HCT116 (cell line): ENCODE measurements around the gene METTL21C.

Source experiments
- CEBPB ChIP-seq: IDR thresholded peaks from 2 replicates; pipeline ENCODE4 v1.6.1; 2012; ENCODE audit warnings: low read depth
- POLR2A ChIP-seq: IDR thresholded peaks from 2 replicates; pipeline ENCODE4 v1.7.0; 2011; ENCODE audit warnings: borderline replicate concordance; ENCODE audit not compliant: insufficient read depth, insufficient read length; ENCODE audit errors: extremely low read depth
- TF ChIP-seq, protein P1 (sequence below), 3 experiments: fragments of 200-600 bp in 1 of 3; sonication (generic) in 1 of 3; IDR thresholded peaks in 2 of 3; conservative IDR thresholded peaks in 1 of 3; 2 replicates each; pipeline ENCODE4 v1.5.1; 2012 to 2017; ENCODE audit warnings: low read depth in 2 of 3, low read length in 2 of 3, antibody characterized with exemption in 1 of 3, borderline replicate concordance in 1 of 3, control low read depth in 1 of 3, mild to moderate bottlenecking in 1 of 3, mixed read lengths in 1 of 3, mixed run types in 1 of 3, moderate library complexity in 1 of 3; ENCODE audit not compliant: insufficient read depth in 1 of 3

DNA sequence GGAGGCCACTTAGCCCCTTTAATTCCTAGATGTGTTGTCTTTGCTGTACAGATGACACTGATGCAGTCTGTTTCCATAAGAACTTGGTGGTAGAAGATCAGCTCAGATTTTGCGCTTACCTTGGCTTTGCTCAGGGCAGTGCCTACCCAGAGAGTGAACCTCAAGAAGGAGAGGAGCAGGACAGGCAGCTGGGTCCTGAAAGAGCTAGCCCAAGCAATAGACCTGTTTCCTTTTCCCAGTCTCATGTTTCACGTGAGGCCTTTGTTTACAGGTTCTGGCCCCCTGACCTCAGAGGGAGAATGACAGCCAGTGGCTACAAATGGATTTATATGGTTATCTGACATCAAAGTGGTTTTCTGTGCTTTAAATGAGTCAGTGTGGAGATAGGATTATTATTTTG is 40.1 kb downstream of the METTL21C start:
- TF ChIP-seq, protein P1, sequence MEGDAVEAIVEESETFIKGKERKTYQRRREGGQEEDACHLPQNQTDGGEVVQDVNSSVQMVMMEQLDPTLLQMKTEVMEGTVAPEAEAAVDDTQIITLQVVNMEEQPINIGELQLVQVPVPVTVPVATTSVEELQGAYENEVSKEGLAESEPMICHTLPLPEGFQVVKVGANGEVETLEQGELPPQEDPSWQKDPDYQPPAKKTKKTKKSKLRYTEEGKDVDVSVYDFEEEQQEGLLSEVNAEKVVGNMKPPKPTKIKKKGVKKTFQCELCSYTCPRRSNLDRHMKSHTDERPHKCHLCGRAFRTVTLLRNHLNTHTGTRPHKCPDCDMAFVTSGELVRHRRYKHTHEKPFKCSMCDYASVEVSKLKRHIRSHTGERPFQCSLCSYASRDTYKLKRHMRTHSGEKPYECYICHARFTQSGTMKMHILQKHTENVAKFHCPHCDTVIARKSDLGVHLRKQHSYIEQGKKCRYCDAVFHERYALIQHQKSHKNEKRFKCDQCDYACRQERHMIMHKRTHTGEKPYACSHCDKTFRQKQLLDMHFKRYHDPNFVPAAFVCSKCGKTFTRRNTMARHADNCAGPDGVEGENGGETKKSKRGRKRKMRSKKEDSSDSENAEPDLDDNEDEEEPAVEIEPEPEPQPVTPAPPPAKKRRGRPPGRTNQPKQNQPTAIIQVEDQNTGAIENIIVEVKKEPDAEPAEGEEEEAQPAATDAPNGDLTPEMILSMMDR (IDR thresholded peaks at IDR 0.05 in 2 of 3, conservative IDR thresholded peaks at IDR 0.05 in 1 of 3; ENCODE audit: borderline replicate concordance in 1 of 3, insufficient read depth in 1 of 3, low read depth in 2 of 3, low read length in 2 of 3), result no peak
- TF ChIP-seq POLR2A (no peak), CEBPB (no peak)
